A549 (cell line): ENCODE measurements around the gene TEX261. TPM values are rescaled to one million over a fixed set of nuclear protein-coding genes. Genes with fewer than 3 reads are reported as not detected.
"Not testable (repeated sequence)": the region's sequence is repeated elsewhere in the genome, so short reads cannot be mapped to it uniquely, and the experiment has no call there.

Source experiments
- ATAC-seq, 2 experiments: fragments of 200-7000 bp in 1 of 2; fragments of >200 bp in 1 of 2; cut with Nextera tagmentation in 1 of 2; cut with Tn5 transposase in 1 of 2; 3 replicates each; pipeline versions ENCODE4 v1.8.0 to v1.9.1; 2018 to 2020; ENCODE audit warnings: mild to moderate bottlenecking in 1 of 2, moderate library complexity in 1 of 2
- CTCF ChIA-PET: fragments of 300-600 bp; sonication (Branson Sonifier 250); formaldehyde crosslinking; extraction: SDS; loops from one replicate; lab custom pipeline; 2021; ENCODE audit warnings: antibody characterized with exemption, inconsistent platforms; lab: Yijun Ruan, JAX
- POLR2A ChIA-PET: fragments of 350-600 bp; formaldehyde crosslinking; extraction: SDS; loops from one replicate; lab custom pipeline; 2021; ENCODE audit warnings: antibody characterized with exemption, inconsistent platforms; lab: Yijun Ruan, JAX
- DNase-seq, 2 experiments: peaks; one replicate each; pipeline versions ENCODE4 v3.0.0 to v3.0.0-alpha.2; 2011 to 2016; ENCODE audit warnings: low read depth in 1 of 2, low spot score in 1 of 2
- FAIRE-seq: peaks from 2 replicates; lab custom pipeline; 2011; peaks lifted over from hg19 to GRCh38; lab: Jason Lieb, UNC
- H3K27ac ChIP-seq, 2 experiments: fragments of >200 bp; sonication (Bioruptor Twin); formaldehyde crosslinking; 3 replicates each; pipeline ENCODE4 v1.5.1; 2016 to 2017
- H3K4me1 ChIP-seq: fragments of >200 bp; sonication (Bioruptor Twin); formaldehyde crosslinking; 3 replicates; pipeline ENCODE4 v1.6.1; 2016
- H3K4me2 ChIP-seq: fragments of >200 bp; sonication (Bioruptor Twin); formaldehyde crosslinking; 3 replicates; pipeline ENCODE4 v1.6.1; 2016
- H3K4me3 ChIP-seq: fragments of >200 bp; sonication (Bioruptor Twin); formaldehyde crosslinking; 3 replicates; pipeline ENCODE4 v1.5.1; 2016
- H3K9me3 ChIP-seq: fragments of >200 bp; sonication (Bioruptor Twin); formaldehyde crosslinking; 3 replicates; pipeline ENCODE4 v1.6.1; 2016
- BCL3 ChIP-seq: fragments of >200 bp; sonication (Bioruptor Twin); formaldehyde crosslinking; IDR thresholded peaks from 3 replicates; pipeline ENCODE4 v1.6.1; 2016
- CTCF ChIP-seq: fragments of >200 bp; sonication (Bioruptor Twin); formaldehyde crosslinking; IDR thresholded peaks from 3 replicates; pipeline ENCODE4 v1.5.1; 2016
- EHF ChIP-seq: fragments of 250-450 bp; sonication (Bioruptor Pico); IDR thresholded peaks from 2 replicates; pipeline ENCODE4 v1.5.0; 2020; ENCODE audit warnings: mild to moderate bottlenecking
- EHMT2 ChIP-seq: fragments of 200-600 bp; sonication (generic); IDR thresholded peaks from 2 replicates; pipeline ENCODE4 v1.6.1; 2016; ENCODE audit warnings: antibody characterized with exemption, low read depth, mild to moderate bottlenecking, moderate library complexity
- FOSB ChIP-seq: fragments of 250-450 bp; sonication (Bioruptor Pico); IDR thresholded peaks from 2 replicates; pipeline ENCODE4 v1.5.0; 2020; ENCODE audit warnings: mild to moderate bottlenecking, moderate library complexity
- POLR2A ChIP-seq: IDR thresholded peaks from 2 replicates; pipeline ENCODE4 v1.6.1; 2012; ENCODE audit warnings: mild to moderate bottlenecking, low read length
- RAD21 ChIP-seq, 2 experiments: fragments of >200 bp in 1 of 2; sonication (Bioruptor Twin) in 1 of 2; formaldehyde crosslinking in 1 of 2; IDR thresholded peaks in 1 of 2; conservative IDR thresholded peaks in 1 of 2; 2 replicates in 1 of 2; 3 replicates in 1 of 2; pipeline ENCODE4 v1.6.1; 2012 to 2018; ENCODE audit warnings: inconsistent platforms in 1 of 2
- RNF2 ChIP-seq: fragments of 200-600 bp; sonication (generic); IDR thresholded peaks from 2 replicates; pipeline ENCODE4 v1.6.1; 2016; ENCODE audit warnings: low read depth, mild to moderate bottlenecking, antibody characterized with exemption, moderate library complexity, borderline replicate concordance
- SMC3 ChIP-seq: fragments of >200 bp; sonication (Bioruptor Twin); formaldehyde crosslinking; IDR thresholded peaks from 3 replicates; pipeline ENCODE4 v1.6.1; 2018; ENCODE audit warnings: inconsistent platforms
- ZSCAN20 ChIP-seq: fragments of 250-450 bp; sonication (Bioruptor Pico); IDR thresholded peaks from 2 replicates; pipeline ENCODE4 v1.8.0; 2022; ENCODE audit warnings: mild to moderate bottlenecking, moderate library complexity
- WGBS: methylation state at CpG from one replicate; pipeline ENCODE4 v1.1.6; 2017; ENCODE audit errors: missing lambda C conversion rate; 5-methylcytosine and 5-hydroxymethylcytosine counted together
- polyA plus RNA-seq, 4 experiments: library from polyadenylated mRNA; depleted of rRNA in 3 of 4; stranded (reverse); fragments of >200 nt; fragmentation: RNase III in 1 of 4; extraction: RNeasy Plus Mini Kit Qiagen cat#74134 plus additional on column Dnase treatment in 1 of 4; gene quantifications; 2 replicates in 3 of 4; 3 replicates in 1 of 4; pipeline ENCODE4 v1.2.3, GENCODE V29; 2011 to 2017
- TF ChIP-seq, protein P1 (sequence below): fragments of 250-450 bp; sonication (Bioruptor Pico); IDR thresholded peaks from 2 replicates; pipeline ENCODE4 v1.5.0; 2020; ENCODE audit warnings: low read depth, mild to moderate bottlenecking, moderate library complexity

Gene TEX261
- polyA plus RNA-seq, 2 of the 4 experiments (the other 2 are of a cell fraction): 71.3 to 87.1 TPM

DNA sequence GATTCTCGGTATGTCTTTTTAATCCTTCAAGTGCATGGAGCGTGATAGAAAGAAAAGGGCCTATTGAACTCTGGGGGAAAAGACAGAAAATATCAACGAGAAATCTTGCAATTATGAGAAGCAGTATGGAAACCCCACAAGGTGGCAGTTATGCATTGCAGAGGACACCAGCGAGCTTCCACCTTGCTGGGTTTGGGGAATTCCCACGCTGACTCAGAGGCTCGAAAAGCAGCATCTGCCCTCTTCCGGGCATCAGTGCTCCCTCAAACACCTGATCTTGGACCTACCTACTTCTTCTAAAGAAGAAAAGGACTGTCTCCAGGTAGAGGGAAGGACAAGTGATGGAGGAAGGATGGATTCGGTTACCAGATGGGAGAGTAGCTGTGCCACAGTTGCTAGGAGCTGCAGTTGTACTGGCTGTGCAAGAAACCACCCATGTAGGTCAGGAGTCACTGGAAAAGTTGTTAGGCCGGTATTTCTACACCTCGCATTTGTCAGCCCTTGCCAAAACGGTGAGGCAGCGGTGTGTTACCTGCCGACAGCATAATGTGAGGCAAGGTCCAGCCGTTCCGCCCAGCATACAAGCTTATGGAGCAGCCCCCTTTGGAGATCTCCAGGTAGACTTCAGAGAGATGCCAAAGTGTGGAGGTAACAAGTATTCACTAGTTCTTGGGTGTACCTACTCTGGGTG lies 29.0 kb upstream of the TEX261 start:
- FAIRE-seq, POLR2A ChIA-PET, H3K4me2 ChIP-seq, H3K4me3 ChIP-seq, H3K9me3 ChIP-seq, DNase-seq, ATAC-seq, H3K27ac ChIP-seq, H3K4me1 ChIP-seq: not testable (repeated sequence)
- WGBS: 45% methylated on average over 15 of the region's 15 CpGs
- TF ChIP-seq RAD21 (conservative IDR thresholded peaks at IDR 0.05 in 1 of 2, IDR thresholded peaks at IDR 0.05 in 1 of 2): peak in 1 of 2 experiments; percentile 45; a peak in 2 of 5 replicates
- 0 out of 3 replicates have a peak, but pooled peaks have one; percentile 11 for TF ChIP-seq CTCF
- CTCF ChIA-PET: interaction anchor here (0.9 to 4.6 kb wide), 8 partner anchors 16 to 89 kb away, joined by 3 to 20 read pairs (median 4); no protein-coding TSS in a partner anchor

DNA sequence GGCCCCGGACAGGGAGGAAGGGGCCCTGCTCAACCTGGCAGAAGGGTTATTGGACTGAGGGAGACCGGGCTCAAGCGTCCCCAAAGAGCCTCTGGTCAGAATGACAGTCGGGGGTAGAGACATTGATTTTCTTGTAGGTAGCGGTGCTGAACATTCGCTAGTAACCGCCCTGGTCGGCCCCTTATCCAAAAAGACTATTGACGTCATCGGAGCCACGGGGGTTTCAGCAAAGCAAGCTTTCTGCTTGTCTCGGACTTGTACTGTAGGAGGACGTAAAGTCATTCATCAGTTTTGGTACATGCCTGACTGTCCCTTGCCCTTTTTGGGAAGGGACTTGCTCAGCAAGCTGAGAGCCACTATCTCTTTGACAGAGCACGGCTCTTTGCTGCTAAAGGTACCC lies 26.7 kb upstream of the TEX261 start:
- ChIA-PET CTCF (interaction anchor here (4.6 kb wide), 1 partner anchor 20 kb away, joined by 20 read pairs; no protein-coding TSS in a partner anchor), POLR2A (interaction anchor here (0.9 kb wide), 1 partner anchor 47 kb away, joined by 3 read pairs; the partner anchor contains the start of gene NAGK)
- not testable (repeated sequence) for H3K4me2 ChIP-seq, DNase-seq, H3K27ac ChIP-seq, ATAC-seq, H3K9me3 ChIP-seq, H3K4me3 ChIP-seq, FAIRE-seq, H3K4me1 ChIP-seq
- 53% methylated on average over 14 of the region's 14 CpGs for WGBS

GRCh38 chr2:71019989-71020388 lies 25.3 kb upstream of the TEX261 start:
- 42% methylated on average over 6 of the region's 6 CpGs for WGBS
- H3K4me2 ChIP-seq, POLR2A ChIA-PET, FAIRE-seq, H3K9me3 ChIP-seq, ATAC-seq, H3K4me1 ChIP-seq, H3K4me3 ChIP-seq, H3K27ac ChIP-seq, DNase-seq: not testable (repeated sequence)
- CTCF ChIA-PET: interaction anchor here (0.8 to 4.6 kb wide), 2 partner anchors 13 to 19 kb away, joined by 3 to 20 read pairs; no protein-coding TSS in a partner anchor

DNA sequence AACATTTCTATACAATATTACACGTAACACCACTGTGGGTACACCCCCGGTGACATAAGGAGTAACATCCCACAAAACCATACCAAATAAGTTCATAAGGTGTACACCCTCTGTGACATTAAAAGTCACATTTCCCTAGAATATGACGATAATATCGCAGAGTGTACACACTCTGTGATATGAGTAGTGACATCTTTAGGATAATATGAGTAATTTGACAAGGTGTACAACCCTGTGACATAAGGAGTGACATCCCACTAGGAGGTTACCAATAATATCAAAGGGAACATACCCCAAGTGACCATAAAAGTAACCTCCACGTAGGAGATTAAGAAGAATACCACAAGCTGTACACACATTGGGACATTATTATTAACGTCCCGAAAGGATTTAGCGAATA lies 24.0 kb upstream of the TEX261 start:
- WGBS: 59% methylated on average over 8 of the region's 8 CpGs
- H3K4me3 ChIP-seq: no peak overlapping the region
- no peak for FAIRE-seq
- POLR2A ChIA-PET: no interaction called here
- DNase-seq: no peak
- no peak for ATAC-seq
- H3K4me1 ChIP-seq: no peaks in the 10 kb centered on the region
- no peak overlapping the region for H3K4me2 ChIP-seq
- no peaks in the 10 kb centered on the region; the same call in 2 of the 3 replicates for H3K9me3 ChIP-seq
- TF ChIP-seq BCL3: no peak
- no peak for TF ChIP-seq EHMT2
- TF ChIP-seq, protein P1, sequence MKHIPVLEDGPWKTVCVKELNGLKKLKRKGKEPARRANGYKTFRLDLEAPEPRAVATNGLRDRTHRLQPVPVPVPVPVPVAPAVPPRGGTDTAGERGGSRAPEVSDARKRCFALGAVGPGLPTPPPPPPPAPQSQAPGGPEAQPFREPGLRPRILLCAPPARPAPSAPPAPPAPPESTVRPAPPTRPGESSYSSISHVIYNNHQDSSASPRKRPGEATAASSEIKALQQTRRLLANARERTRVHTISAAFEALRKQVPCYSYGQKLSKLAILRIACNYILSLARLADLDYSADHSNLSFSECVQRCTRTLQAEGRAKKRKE (CRISPR knock-in tag): no peak
- no peak for TF ChIP-seq EHF
- TF ChIP-seq POLR2A: no peak
- TF ChIP-seq SMC3: no peak
- no peak for TF ChIP-seq RNF2
- no peak for TF ChIP-seq FOSB
- TF ChIP-seq ZSCAN20 (CRISPR knock-in tag): no peak
- CTCF ChIA-PET: no interaction called here
- H3K27ac ChIP-seq: no peak overlapping the region

DNA sequence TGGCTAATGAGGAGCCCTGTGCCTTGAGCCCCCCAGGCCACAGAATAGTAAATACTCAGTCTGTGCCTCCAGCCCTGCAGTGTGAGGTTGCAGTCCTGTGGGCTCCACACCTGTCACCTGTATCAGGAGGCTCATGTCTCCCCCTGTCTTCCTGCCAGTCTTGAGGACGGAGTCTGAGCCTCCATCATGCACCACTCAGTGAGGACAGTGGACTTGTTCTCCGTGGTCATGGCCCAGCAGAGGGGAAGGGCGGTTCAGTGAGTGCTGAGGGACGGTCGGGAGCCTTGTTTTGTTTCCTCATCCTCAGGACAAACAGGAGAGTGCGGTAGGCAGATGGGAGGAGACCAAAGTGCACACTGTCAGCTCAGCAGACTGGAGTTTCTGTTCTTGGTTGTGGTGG lies 17.1 kb upstream of the TEX261 start:
- H3K4me2 ChIP-seq, H3K27ac ChIP-seq, H3K4me1 ChIP-seq, DNase-seq, POLR2A ChIA-PET, H3K9me3 ChIP-seq, H3K4me3 ChIP-seq, FAIRE-seq, ATAC-seq: not testable (repeated sequence)
- WGBS: 3% methylated on average over 6 of the region's 6 CpGs
- CTCF ChIA-PET: interaction anchor here (3.0 kb wide), 1 partner anchor 10 kb away, joined by 11 read pairs; no protein-coding TSS in a partner anchor
